Measurements from ENCODE around the gene KCNH3. TPM values are rescaled to one million over a fixed set of nuclear protein-coding genes. Genes with fewer than 3 reads are reported as not detected.
A peak's percentile ranks its signal among the peaks of the same experiment; 100 is the strongest.

Gene KCNH3
- total and polyA plus RNA-seq, 2 of the 4 experiments (the other 2 are of a cell fraction), result 0.10 TPM; not detected in 1

DNA sequence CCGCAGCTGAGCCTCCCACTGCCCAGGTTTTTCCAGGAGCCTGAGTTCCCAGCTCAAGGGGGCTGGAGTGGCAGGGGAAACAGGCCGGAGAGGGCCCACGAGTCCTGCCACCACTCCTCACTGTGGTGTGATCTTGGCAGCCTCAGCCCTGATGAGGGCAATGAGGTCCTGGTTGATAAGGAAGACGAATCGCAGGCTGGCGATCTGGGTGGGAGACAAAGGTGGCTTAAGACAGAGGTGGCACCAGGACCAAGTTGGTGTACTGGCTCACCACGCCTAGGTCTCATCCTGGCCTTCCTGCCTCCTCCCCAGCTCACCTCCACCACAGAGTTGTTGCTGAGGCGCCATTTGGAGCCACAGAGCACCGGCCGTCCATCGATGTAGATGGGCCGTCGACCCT lies 19.7 kb downstream of the KCNH3 start:
- H2AK5ac ChIP-seq (ENCODE audit: low read depth, low read length), result no peak overlapping the region
- no peak overlapping the region for H2BK5ac ChIP-seq (ENCODE audit: low read depth, low read length, poor library complexity, severe bottlenecking)
- no peak overlapping the region for H3K4me3 ChIP-seq (ENCODE audit: insufficient read depth, low read depth, low read length)
- no peak overlapping the region for H3K23ac ChIP-seq (ENCODE audit: low read depth, low read length)
- no peak overlapping the region for H3K4me2 ChIP-seq (ENCODE audit: low read depth, low read length)
- H4K5ac ChIP-seq (ENCODE audit: low read depth, low read length), result no peak overlapping the region
- peaks cover 2% of the 10 kb centered on the region; the same call in 1 of the 2 replicates for H3K27me3 ChIP-seq (ENCODE audit: control insufficient read depth, insufficient read depth, low read length)
- H3K4me1 ChIP-seq (ENCODE audit: control insufficient read depth, insufficient read depth, low read length), result no peaks in the 10 kb centered on the region
- no peak overlapping the region for H3K18ac ChIP-seq (ENCODE audit: low read depth, low read length)
- CTCF ChIA-PET, result no interaction called here
- intact Hi-C loops (cut with micrococcal nuclease) (no loop called here), in situ Hi-C loops (cut with MboI; ENCODE audit: low sequenced_read_pairs) (no loop called here), dilution Hi-C loops (cut with HindIII; ENCODE audit: low sequenced_read_pairs, unreplicated experiment) (no loop called here)
- no peak overlapping the region for H2BK20ac ChIP-seq (ENCODE audit: low read depth, low read length)
- H3K36me3 ChIP-seq (ENCODE audit: control insufficient read depth, insufficient read depth, low read length), result peaks cover 52% of the 10 kb centered on the region
- H3K14ac ChIP-seq (replicated peaks; ENCODE audit: low read depth, low read length), result no peak overlapping the region
- H3K9me3 ChIP-seq (ENCODE audit: control insufficient read depth, insufficient read depth, low read length), result no peaks in the 10 kb centered on the region
- H4K91ac ChIP-seq (ENCODE audit: insufficient read depth, low read depth, low read length), result no peak overlapping the region
- no peaks in the 10 kb centered on the region for H3K79me1 ChIP-seq (ENCODE audit: low read depth in 1 of 2, low read length in 2 of 2)
- H2BK120ac ChIP-seq (ENCODE audit: low read depth, low read length), result no peak overlapping the region
- H3K9ac ChIP-seq (ENCODE audit: low read depth, low read length), result no peak overlapping the region
- H2AFZ ChIP-seq (replicated peaks; ENCODE audit: low read length, poor library complexity), result no peak overlapping the region
- BruUV-seq (replicated peaks), result no TSS peak
- POLR2A ChIA-PET (ENCODE audit: unreplicated experiment), result interaction anchor here (0.6 kb wide), 1 partner anchor 9 kb away, joined by 9 read pairs; no protein-coding TSS in a partner anchor
- H3K4ac ChIP-seq (ENCODE audit: low read depth, low read length), result no peak overlapping the region
- H3K9me1 ChIP-seq (ENCODE audit: insufficient read depth, low read length), result no peaks in the 10 kb centered on the region
- H3K56ac ChIP-seq (ENCODE audit: extremely low read depth, insufficient read depth, low read length), result no peak overlapping the region
- H4K20me1 ChIP-seq (ENCODE audit: insufficient read depth, low read length), result no peaks in the 10 kb centered on the region
- H3K27ac ChIP-seq (ENCODE audit: insufficient read depth, low read length), result no peak overlapping the region
- DNase-seq (no peak), ATAC-seq (ENCODE audit: low read depth) (no peak)
- no peak overlapping the region for H4K8ac ChIP-seq (ENCODE audit: low read depth in 2 of 2, low read length in 2 of 2)
- WGBS, 2 experiments (ENCODE audit: extremely low coverage in 2 of 2, insufficient read length in 1 of 2), result 97% methylated on average over 5 of the region's 13 CpGs; no CpG with 5 or more reads in 1 of the 2 experiments
- peak overlapping the region; percentile 28 for H2AK9ac ChIP-seq (replicated peaks; ENCODE audit: low read depth, low read length, poor library complexity)
- H2BK15ac ChIP-seq (ENCODE audit: low read depth, low read length), result no peak overlapping the region
- no peak for TF ChIP-seq MAFK (IDR thresholded peaks at IDR 0.05; ENCODE audit: low read depth, low read length)
- no peak for TF ChIP-seq RFX5 (IDR thresholded peaks at IDR 0.05; ENCODE audit: low read depth, low read length)
- no peak for TF ChIP-seq MAZ (IDR thresholded peaks at IDR 0.05; ENCODE audit: borderline replicate concordance, low read depth, low read length)
- TF ChIP-seq BHLHE40 (IDR thresholded peaks at IDR 0.05; ENCODE audit: low read depth, low read length), result no peak
- TF ChIP-seq POLR2A (IDR thresholded peaks at IDR 0.05; ENCODE audit: low read depth, low read length), result no peak
- no peak for TF ChIP-seq NFE2L2 (IDR thresholded peaks at IDR 0.05; ENCODE audit: low read depth, low read length)
- TF ChIP-seq CEBPB (IDR thresholded peaks at IDR 0.05; ENCODE audit: low read depth, low read length), result no peak
- TF ChIP-seq SMC3 (IDR thresholded peaks at IDR 0.05; ENCODE audit: low read depth, low read length), result no peak
